Skeletal muscle satellite cell (primary cell): Measurements from ENCODE around the gene CHRM3.

Experiments used
- H3K27me3 ChIP-seq: 2 replicates; pipeline ENCODE4 v1.7.0; 2013; ENCODE audit warnings: low read length; ENCODE audit not compliant: control insufficient read depth, insufficient read depth
- H3K36me3 ChIP-seq: 2 replicates; pipeline ENCODE4 v1.7.0; 2013; ENCODE audit warnings: mild to moderate bottlenecking, control low read depth, low read length; ENCODE audit not compliant: insufficient read depth
- H3K4me1 ChIP-seq: 2 replicates; pipeline ENCODE4 v1.7.0; 2013; ENCODE audit warnings: low read length; ENCODE audit not compliant: control insufficient read depth, insufficient read depth
- H3K4me2 ChIP-seq: 2 replicates; pipeline ENCODE4 v1.7.0; 2013; ENCODE audit warnings: mild to moderate bottlenecking, low read length
- H3K4me3 ChIP-seq: 2 replicates; pipeline ENCODE4 v1.7.0; 2013; ENCODE audit warnings: low read length
- H3K9ac ChIP-seq: 2 replicates; pipeline ENCODE4 v1.7.0; 2013; ENCODE audit warnings: mild to moderate bottlenecking, low read depth, low read length, moderate library complexity
- H3K9me3 ChIP-seq: replicated peaks from 2 replicates; pipeline ENCODE4 v1.7.0; 2013; ENCODE audit warnings: mild to moderate bottlenecking, control low read depth, low read length

The CHRM3 gene

DNA sequence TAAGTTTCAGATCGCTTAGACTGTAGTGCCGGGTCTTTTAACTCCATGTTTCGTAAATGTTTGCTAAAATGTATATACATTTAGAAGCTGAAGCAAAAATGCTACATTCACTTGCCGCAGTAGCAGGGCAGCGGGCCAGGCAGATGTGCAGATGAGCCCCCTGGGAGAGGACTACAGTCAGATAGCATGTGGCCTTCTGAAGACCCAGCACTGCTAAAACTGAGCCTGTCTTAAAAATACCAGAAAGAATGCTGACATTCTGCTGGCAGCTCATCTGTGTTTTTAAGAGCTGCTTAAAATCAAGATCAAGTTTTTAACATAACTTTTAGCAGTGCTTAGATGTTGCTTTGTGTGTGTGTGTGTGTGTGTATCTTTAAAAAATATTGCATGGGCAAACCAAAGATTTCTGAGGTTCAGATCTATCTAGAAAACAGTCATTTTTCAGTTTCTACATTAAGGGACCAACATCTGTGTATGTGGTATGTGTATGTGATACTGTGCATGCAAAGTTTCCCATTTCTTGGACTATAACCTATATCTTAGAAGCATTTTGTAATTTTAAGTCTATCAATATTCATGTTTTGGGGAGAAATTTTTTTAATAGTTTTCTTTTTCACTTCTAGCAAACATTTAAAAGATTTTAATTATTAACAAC is 31.7 kb downstream of the CHRM3 start:
- Histone ChIP-seq H3K36me3 (no peaks in the 10 kb centered on the region), H3K9me3 (no peaks in the 10 kb centered on the region), H3K4me1 (no peaks in the 10 kb centered on the region), H3K4me3 (no peak overlapping the region), H3K27me3 (no peaks in the 10 kb centered on the region), H3K4me2 (no peak overlapping the region), H3K9ac (no peak overlapping the region)

DNA sequence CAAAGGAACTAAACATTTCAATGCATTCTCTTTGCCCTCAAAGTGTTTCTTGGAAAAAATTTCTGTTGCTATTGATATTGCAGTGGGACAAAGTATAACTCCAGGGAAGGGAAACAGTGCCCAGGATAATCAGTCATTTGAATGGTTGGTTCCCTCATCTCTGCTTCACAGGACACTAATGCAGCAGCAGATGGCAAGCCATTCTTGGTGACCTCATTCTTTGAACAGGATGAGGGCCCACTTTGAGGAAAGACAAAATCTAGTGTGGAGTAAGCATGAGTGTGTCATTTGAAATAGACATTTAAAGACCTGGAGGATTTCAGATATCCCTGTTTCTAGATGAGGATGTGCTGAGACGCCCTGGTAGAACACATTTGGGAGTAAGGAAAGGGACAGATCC is 32.3 kb downstream of the CHRM3 start:
- Histone ChIP-seq H3K4me2 (no peak overlapping the region), H3K36me3 (no peaks in the 10 kb centered on the region), H3K9me3 (no peaks in the 10 kb centered on the region), H3K4me3 (no peak overlapping the region), H3K27me3 (no peaks in the 10 kb centered on the region), H3K9ac (no peak overlapping the region), H3K4me1 (no peaks in the 10 kb centered on the region)

DNA sequence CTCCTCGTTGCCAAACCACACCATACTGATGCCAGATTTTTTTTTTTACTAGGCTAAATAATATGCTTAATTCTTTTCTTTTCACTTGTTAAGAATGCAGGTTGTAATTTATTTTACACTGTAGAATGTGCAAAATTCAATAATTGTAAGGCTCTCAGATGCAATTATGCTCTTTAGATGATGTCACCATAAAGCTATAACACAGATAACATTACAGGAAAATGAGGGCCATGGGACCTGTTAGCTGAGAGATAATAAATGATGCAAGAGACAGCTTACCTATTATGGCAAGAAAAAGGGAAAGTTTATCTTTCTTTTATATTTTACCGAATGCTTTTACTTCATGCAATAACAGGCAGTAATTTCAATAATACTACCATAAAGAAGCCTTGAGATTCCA is 35.4 kb downstream of the CHRM3 start:
- no peak overlapping the region for H3K4me2 ChIP-seq
- peaks cover 3% of the 10 kb centered on the region for H3K9me3 ChIP-seq
- H3K36me3 ChIP-seq, result no peaks in the 10 kb centered on the region
- H3K4me1 ChIP-seq, result no peaks in the 10 kb centered on the region
- H3K27me3 ChIP-seq, result no peaks in the 10 kb centered on the region
- no peak overlapping the region for H3K9ac ChIP-seq
- no peak overlapping the region for H3K4me3 ChIP-seq

DNA sequence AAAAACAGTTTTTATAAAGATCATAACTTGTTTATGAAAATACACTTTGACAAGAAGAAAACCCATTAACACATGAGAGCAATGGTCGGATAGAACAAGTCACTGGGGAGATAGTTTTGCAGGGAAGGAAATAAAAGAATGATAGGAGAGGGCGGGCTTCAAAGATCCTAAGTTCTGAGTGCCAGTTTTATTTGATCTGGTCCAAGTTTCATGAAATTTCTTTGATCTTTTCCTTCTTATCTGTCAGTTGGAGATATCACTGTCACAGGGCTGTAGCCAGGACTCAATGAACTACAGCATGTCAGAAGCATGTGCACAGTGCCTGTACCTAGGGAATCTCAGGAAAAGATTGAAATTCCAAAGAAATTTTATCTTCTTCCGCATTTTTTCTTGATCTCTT is 36.5 kb downstream of the CHRM3 start:
- H3K4me1 ChIP-seq, result no peaks in the 10 kb centered on the region
- H3K9ac ChIP-seq, result no peak overlapping the region
- no peak overlapping the region for H3K4me3 ChIP-seq
- no peaks in the 10 kb centered on the region for H3K36me3 ChIP-seq
- H3K9me3 ChIP-seq, result peaks cover 12% of the 10 kb centered on the region
- no peak overlapping the region for H3K4me2 ChIP-seq
- no peaks in the 10 kb centered on the region for H3K27me3 ChIP-seq

DNA sequence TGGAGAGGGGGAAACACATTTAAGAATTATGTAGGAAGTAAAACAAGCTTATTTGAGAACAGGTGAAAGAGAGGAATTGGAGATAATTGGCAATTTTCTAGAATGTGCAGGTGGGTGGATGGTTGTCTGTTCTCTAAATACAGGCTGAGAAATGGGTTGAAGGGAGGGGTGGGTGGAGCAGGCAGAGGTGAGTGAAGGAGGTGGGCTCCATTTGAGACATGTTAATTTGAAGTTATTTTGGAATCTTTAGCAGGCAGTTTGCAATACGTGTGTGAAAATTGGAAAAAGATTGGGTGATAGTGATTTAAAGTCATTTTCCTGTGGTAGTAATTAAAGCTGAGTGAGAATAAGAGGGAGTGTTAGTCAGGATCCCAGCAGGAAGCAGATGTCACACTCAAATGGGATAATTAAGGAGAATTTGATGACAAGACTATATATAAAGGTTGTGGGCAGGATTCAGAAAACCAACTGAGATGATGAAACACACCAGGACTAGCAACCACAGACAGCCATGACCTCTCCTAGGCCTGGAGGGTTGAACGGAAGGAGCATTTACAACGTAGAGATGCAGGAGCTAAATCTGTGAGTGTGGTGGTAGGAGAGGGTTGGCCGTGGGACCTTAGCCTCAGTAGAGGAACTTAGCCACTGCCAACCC is 40.6 kb downstream of the CHRM3 start:
- Histone ChIP-seq H3K4me2 (no peak overlapping the region), H3K4me3 (no peak overlapping the region), H3K27me3 (no peaks in the 10 kb centered on the region), H3K9ac (no peak overlapping the region), H3K36me3 (no peaks in the 10 kb centered on the region), H3K9me3 (peaks cover 13% of the 10 kb centered on the region), H3K4me1 (no peaks in the 10 kb centered on the region)

DNA sequence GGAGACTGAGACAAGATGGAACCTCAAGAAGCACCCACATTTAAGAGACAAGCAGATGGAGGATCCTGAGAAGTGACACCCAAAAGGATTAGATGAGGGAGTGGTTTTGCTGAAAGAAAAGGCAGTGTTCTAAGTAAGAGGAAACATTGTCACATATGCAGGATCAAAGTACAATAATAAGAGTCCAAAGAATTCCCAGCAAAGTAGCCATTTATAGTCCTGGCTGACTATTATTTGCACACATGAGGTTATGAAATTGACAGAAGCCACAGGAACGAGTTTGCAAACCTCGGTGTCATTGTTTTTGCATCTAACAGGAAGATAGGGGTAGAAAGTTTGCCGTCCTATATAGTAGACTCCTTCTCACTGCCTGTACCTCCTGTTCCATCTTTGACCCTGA is 41.3 kb downstream of the CHRM3 start:
- Histone ChIP-seq H3K27me3 (no peaks in the 10 kb centered on the region), H3K36me3 (no peaks in the 10 kb centered on the region), H3K9ac (no peak overlapping the region), H3K9me3 (peaks cover 17% of the 10 kb centered on the region), H3K4me1 (no peaks in the 10 kb centered on the region), H3K4me2 (no peak overlapping the region), H3K4me3 (no peak overlapping the region)

DNA sequence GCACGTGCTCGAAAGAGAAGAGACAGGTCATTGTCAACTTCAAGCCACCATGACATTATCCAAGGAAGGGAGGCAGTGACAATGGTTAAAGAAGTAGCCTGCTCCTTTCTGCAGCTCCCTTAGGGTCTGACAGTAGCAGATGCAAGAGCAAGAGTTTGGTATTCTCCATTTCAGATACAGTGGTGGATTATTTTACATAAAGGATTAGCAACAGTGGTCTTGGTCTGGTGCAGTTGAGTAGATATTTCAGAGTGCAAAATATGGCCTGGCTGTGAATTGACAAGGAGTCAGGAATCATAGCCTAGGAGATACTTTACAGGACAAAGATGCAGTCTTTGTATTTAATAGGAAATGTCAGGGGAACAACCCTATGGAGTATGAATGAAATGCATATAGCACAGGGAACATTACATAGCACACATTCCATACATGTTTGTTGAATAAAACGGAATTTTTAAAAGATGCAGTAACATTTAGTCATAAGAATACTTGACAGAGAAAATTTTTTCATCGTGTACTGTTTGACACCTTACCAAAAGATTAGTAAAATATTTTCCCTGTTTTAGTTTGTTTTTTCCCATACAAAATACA is 41.8 kb downstream of the CHRM3 start:
- H3K4me2 ChIP-seq, result no peak overlapping the region
- H3K27me3 ChIP-seq, result no peaks in the 10 kb centered on the region
- H3K4me3 ChIP-seq, result no peak overlapping the region
- no peak overlapping the region for H3K9ac ChIP-seq
- H3K36me3 ChIP-seq, result no peaks in the 10 kb centered on the region
- H3K9me3 ChIP-seq, result peaks cover 17% of the 10 kb centered on the region
- no peaks in the 10 kb centered on the region for H3K4me1 ChIP-seq

DNA sequence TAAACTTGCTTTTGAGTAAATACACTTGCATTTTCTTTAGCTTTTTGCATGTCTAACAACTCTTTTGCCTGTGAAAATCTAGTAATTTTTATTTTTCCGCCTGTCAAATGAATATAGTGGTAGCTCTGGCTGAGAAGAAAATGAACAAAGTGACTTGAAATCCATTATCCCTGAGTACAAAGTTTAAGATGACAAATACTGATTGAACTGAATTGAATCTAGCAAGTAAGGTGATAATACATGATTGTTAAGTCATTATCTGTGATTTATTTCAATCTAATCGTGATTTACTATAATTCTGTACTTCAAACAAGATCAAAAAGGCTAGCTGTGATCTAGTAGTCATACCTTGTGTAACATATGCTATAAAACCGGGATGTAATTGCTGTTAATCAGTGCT is 42.8 kb downstream of the CHRM3 start:
- Histone ChIP-seq H3K4me2 (no peak overlapping the region), H3K4me1 (no peaks in the 10 kb centered on the region), H3K36me3 (no peaks in the 10 kb centered on the region), H3K9me3 (peaks cover 17% of the 10 kb centered on the region), H3K27me3 (no peaks in the 10 kb centered on the region), H3K4me3 (no peak overlapping the region), H3K9ac (no peak overlapping the region)

DNA sequence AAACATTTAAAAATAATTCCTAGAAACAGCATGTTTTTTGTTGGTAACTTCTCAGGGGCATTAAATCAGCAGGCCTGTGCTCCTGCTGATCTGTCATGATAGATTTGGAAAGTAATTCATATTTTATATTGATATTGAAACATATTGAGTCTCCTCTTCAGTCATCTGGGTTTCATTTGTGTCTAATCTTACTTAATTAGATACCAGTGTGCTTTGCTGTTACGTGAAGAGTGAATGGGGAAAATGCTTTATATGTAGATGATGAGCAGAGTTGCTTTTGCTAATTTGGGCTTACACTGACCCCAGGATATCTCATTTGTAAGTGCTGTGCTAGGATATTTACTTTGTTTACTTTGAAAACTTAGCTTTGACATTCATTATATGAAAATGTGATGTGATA is 45.9 kb downstream of the CHRM3 start:
- Histone ChIP-seq H3K4me2 (no peak overlapping the region), H3K9me3 (peaks cover 11% of the 10 kb centered on the region), H3K4me3 (no peak overlapping the region), H3K9ac (no peak overlapping the region), H3K27me3 (no peaks in the 10 kb centered on the region), H3K36me3 (no peaks in the 10 kb centered on the region), H3K4me1 (no peaks in the 10 kb centered on the region)

DNA sequence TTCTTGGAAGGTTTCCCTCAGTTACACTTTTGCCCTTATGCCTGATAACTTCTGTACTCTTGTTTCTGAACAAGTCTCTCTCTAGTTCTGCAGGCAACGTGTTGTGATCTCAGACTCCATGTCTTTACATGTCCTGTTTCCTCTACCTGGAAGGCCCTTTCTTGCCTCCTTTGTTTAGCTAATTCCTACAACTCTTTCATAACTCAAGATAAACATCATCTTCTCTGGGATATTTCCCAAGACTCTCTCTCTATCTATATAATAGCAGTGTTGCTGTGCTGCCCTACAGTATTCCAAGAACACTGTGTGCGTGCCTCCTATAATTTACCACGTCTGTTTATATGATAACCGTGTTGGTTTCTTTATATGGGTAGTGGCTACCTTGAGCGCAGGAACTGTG is 47.8 kb downstream of the CHRM3 start:
- Histone ChIP-seq H3K36me3 (no peaks in the 10 kb centered on the region), H3K9me3 (peaks cover 7% of the 10 kb centered on the region), H3K4me1 (no peaks in the 10 kb centered on the region), H3K9ac (no peak overlapping the region), H3K27me3 (no peaks in the 10 kb centered on the region), H3K4me3 (no peak overlapping the region), H3K4me2 (no peak overlapping the region)
